NCI-H187 treated with DMSO at 0.1 percent for 48 hours (cell line): ENCODE data around the gene ZBTB7C.

Experiments
- DNase-seq: peaks from one replicate; lab custom pipeline; 2025; lab: John Stamatoyannopoulos, UW

ZBTB7C gene

GRCh38 chr18:48418539-48419276, 9.5 kb upstream of the ZBTB7C start:
- DNase-seq = no peak

- DNase-seq = no peak
These were observed 8.8 kb upstream of the ZBTB7C start for GRCh38 chr18:48417985-48418384.

GRCh38 chr18:48413342-48413741, 4.2 kb upstream of the ZBTB7C start:
- DNase-seq = no peak

GRCh38 chr18:48412339-48412929, 3.3 kb upstream of the ZBTB7C start:
- peak; percentile 7 for DNase-seq

- peak; percentile 25 for DNase-seq
These were observed 1.1 kb upstream of the ZBTB7C start for GRCh38 chr18:48410095-48410920.

GRCh38 chr18:48409591-48410094, 460 bp upstream of the ZBTB7C start:
- no peak for DNase-seq

GRCh38 chr18:48408111-48408726, 964 bp downstream of the ZBTB7C start:
- DNase-seq = no peak

- DNase-seq = no peak
These were observed 1.8 kb downstream of the ZBTB7C start for GRCh38 chr18:48407358-48407757.

GRCh38 chr18:48405978-48406377, 3.2 kb downstream of the ZBTB7C start:
- no peak for DNase-seq

GRCh38 chr18:48404716-48405507, 4.3 kb downstream of the ZBTB7C start:
- no peak for DNase-seq

- no peak for DNase-seq
These were observed 6.2 kb downstream of the ZBTB7C start for GRCh38 chr18:48402953-48403352.

- no peak for DNase-seq
These were observed 9.7 kb downstream of the ZBTB7C start for GRCh38 chr18:48399303-48400075.

GRCh38 chr18:48398074-48398473, 11.1 kb downstream of the ZBTB7C start:
- DNase-seq = no peak

- DNase-seq = no peak
These were observed 12.2 kb downstream of the ZBTB7C start for GRCh38 chr18:48397021-48397420.

GRCh38 chr18:48396561-48396960, 12.6 kb downstream of the ZBTB7C start:
- DNase-seq = no peak

GRCh38 chr18:48395646-48396045, 13.5 kb downstream of the ZBTB7C start:
- DNase-seq = no peak

GRCh38 chr18:48394176-48394575, 15.0 kb downstream of the ZBTB7C start:
- no peak for DNase-seq

- DNase-seq = no peak
These were observed 15.4 kb downstream of the ZBTB7C start for GRCh38 chr18:48393776-48394175.

GRCh38 chr18:48393170-48393569, 16.0 kb downstream of the ZBTB7C start:
- DNase-seq = no peak

- DNase-seq = no peak
These were observed 16.9 kb downstream of the ZBTB7C start for GRCh38 chr18:48392268-48392667.

GRCh38 chr18:48391868-48392267, 17.3 kb downstream of the ZBTB7C start:
- no peak for DNase-seq
